ENCODE measurements around the gene DNASE2.

Gene DNASE2

GRCh38 chr19:12864721-12865715, 16.2 kb downstream of the DNASE2 start:
- no peak for DNase-seq
- TF ChIP-seq, protein P1, sequence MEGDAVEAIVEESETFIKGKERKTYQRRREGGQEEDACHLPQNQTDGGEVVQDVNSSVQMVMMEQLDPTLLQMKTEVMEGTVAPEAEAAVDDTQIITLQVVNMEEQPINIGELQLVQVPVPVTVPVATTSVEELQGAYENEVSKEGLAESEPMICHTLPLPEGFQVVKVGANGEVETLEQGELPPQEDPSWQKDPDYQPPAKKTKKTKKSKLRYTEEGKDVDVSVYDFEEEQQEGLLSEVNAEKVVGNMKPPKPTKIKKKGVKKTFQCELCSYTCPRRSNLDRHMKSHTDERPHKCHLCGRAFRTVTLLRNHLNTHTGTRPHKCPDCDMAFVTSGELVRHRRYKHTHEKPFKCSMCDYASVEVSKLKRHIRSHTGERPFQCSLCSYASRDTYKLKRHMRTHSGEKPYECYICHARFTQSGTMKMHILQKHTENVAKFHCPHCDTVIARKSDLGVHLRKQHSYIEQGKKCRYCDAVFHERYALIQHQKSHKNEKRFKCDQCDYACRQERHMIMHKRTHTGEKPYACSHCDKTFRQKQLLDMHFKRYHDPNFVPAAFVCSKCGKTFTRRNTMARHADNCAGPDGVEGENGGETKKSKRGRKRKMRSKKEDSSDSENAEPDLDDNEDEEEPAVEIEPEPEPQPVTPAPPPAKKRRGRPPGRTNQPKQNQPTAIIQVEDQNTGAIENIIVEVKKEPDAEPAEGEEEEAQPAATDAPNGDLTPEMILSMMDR (IDR thresholded peaks at IDR 0.05; ENCODE audit: low read depth, low read length) = no peak
- peaks cover 60% of the 10 kb centered on the region for H3K36me3 ChIP-seq
- H3K27ac ChIP-seq = no peak overlapping the region
- H3K4me3 ChIP-seq (ENCODE audit: low read depth, low read length) = no peak overlapping the region
- H3K27me3 ChIP-seq (ENCODE audit: insufficient read depth, low read depth, severe bottlenecking) = no peaks in the 10 kb centered on the region
- H3K9me3 ChIP-seq (ENCODE audit: severe bottlenecking) = no peaks in the 10 kb centered on the region

GRCh38 chr19:12864143-12864542, 17.1 kb downstream of the DNASE2 start:
- no peak for DNase-seq
- TF ChIP-seq, protein P1 (IDR thresholded peaks at IDR 0.05; ENCODE audit: low read depth, low read length) = no peak
- peaks cover 59% of the 10 kb centered on the region for H3K36me3 ChIP-seq
- no peak overlapping the region for H3K27ac ChIP-seq
- H3K9me3 ChIP-seq (ENCODE audit: severe bottlenecking) = no peaks in the 10 kb centered on the region
- H3K27me3 ChIP-seq (ENCODE audit: insufficient read depth, low read depth, severe bottlenecking) = no peaks in the 10 kb centered on the region
- no peak overlapping the region for H3K4me3 ChIP-seq (ENCODE audit: low read depth, low read length)

- Histone ChIP-seq H3K27ac (peak overlapping the region; percentile 76), H3K9me3 (ENCODE audit: severe bottlenecking) (no peaks in the 10 kb centered on the region), H3K27me3 (ENCODE audit: insufficient read depth, low read depth, severe bottlenecking) (no peaks in the 10 kb centered on the region), H3K4me3 (ENCODE audit: low read depth, low read length) (no peak overlapping the region), H3K36me3 (peaks cover 63% of the 10 kb centered on the region)
- DNase-seq = peak; percentile 60
- TF ChIP-seq, protein P1 (IDR thresholded peaks at IDR 0.05; ENCODE audit: low read depth, low read length) = no peak
These were observed 21.7 kb downstream of the DNASE2 start for GRCh38 chr19:12859546-12859945.

DNA sequence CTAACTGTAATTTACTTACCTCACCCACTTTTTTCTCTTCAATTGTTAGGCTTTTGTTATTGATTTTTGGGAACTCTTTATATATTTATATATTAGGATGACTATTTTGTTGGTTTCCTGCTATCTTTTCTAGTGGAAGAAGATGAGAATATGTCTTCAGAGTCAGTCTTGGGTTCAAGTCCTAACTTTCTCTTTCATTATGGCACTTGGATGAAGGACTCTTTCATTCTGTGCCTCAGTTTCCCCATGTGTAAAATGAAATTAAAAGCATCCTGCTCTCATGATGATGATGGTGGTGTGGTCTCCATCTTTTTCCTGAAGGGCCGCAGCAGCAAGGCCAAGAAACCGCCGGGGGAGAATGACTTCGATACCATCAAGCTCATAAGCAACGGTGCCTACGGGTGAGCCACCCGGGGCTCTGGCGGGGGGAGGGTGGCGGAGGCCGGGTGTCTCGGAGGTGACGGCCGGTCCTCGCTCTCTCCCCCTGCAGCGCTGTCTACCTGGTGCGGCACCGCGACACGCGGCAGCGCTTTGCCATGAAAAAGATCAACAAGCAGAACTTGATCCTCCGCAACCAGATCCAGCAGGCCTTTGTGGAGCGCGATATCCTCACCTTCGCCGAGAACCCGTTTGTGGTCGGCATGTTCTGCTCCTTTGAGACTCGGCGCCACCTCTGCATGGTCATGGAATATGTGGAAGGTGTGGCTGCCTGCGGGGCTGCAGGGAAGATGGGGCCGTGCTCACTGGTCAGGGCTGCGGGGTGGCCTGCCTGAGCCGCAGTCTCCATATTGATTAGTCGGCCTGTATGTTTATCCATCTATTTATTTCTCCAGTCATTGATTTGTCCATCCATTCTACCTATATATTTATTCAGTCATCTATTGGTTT, 23.0 kb downstream of the DNASE2 start:
- no peak for DNase-seq
- Histone ChIP-seq H3K27me3 (ENCODE audit: insufficient read depth, low read depth, severe bottlenecking) (no peaks in the 10 kb centered on the region), H3K4me3 (ENCODE audit: low read depth, low read length) (no peak overlapping the region), H3K27ac (no peak overlapping the region), H3K9me3 (ENCODE audit: severe bottlenecking) (no peaks in the 10 kb centered on the region), H3K36me3 (peaks cover 70% of the 10 kb centered on the region)
- TF ChIP-seq, protein P1 (IDR thresholded peaks at IDR 0.05; ENCODE audit: low read depth, low read length) = no peak

- no peaks in the 10 kb centered on the region for H3K27me3 ChIP-seq (ENCODE audit: insufficient read depth, low read depth, severe bottlenecking)
- H3K4me3 ChIP-seq (ENCODE audit: low read depth, low read length) = no peak overlapping the region
- TF ChIP-seq, protein P1 (IDR thresholded peaks at IDR 0.05; ENCODE audit: low read depth, low read length) = no peak
- no peak for DNase-seq
- H3K36me3 ChIP-seq = peaks cover 82% of the 10 kb centered on the region
- H3K27ac ChIP-seq = no peak overlapping the region
- H3K9me3 ChIP-seq (ENCODE audit: severe bottlenecking) = no peaks in the 10 kb centered on the region
These were observed 24.6 kb downstream of the DNASE2 start for GRCh38 chr19:12856653-12857052.
